Heart right ventricle (tissue), 16 donors: Measurements from ENCODE around the gene KRT1. TPM values are rescaled to one million over a fixed set of nuclear protein-coding genes. Genes with fewer than 3 reads are reported as not detected.

Experiments used
- ATAC-seq, 8 donors: fragments of 200-7000 bp; cut with Tn5 transposase; one replicate each; pipeline ENCODE4 v1.9.1; 2020; ENCODE audit warnings: mild to moderate bottlenecking in 8 of 8, moderate library complexity in 8 of 8, moderate number of reproducible peaks in 1 of 8
- DNase-seq, 2 donors: peaks; one replicate each; pipeline ENCODE4 v3.0.0-alpha.2; 2020
- H3K27ac ChIP-seq, 10 donors: fragments of 200-600 bp; sonication (generic) in 2 of 10; one replicate each; pipeline versions ENCODE4 v1.5.0 to v1.8.0; 2020 to 2022; ENCODE audit warnings: mild to moderate bottlenecking in 3 of 10
- H3K27me3 ChIP-seq, 7 donors: fragments of 200-600 bp; one replicate each; pipeline ENCODE4 v1.8.0; 2021 to 2022; ENCODE audit warnings: mild to moderate bottlenecking in 2 of 7
- H3K36me3 ChIP-seq, 9 donors: fragments of 200-600 bp; sonication (generic) in 1 of 9; one replicate each; pipeline versions ENCODE4 v1.5.0 to v1.8.0; 2020 to 2022; ENCODE audit warnings: mild to moderate bottlenecking in 2 of 9
- H3K4me1 ChIP-seq, 9 donors: fragments of 200-600 bp; sonication (generic) in 1 of 9; one replicate each; pipeline versions ENCODE4 v1.5.0 to v1.8.0; 2020 to 2022; ENCODE audit warnings: mild to moderate bottlenecking in 4 of 9
- H3K4me3 ChIP-seq, 10 donors: fragments of 200-600 bp; sonication (generic) in 2 of 10; one replicate each; pipeline versions ENCODE4 v1.5.0 to v1.8.0; 2020 to 2022; ENCODE audit warnings: mild to moderate bottlenecking in 7 of 10, moderate library complexity in 2 of 10
- H3K9me3 ChIP-seq, 11 donors: fragments of 200-600 bp in 10 of 11; sonication (generic) in 2 of 11; one replicate each; pipeline versions ENCODE4 v1.5.0 to v1.8.0; 2013 to 2022; ENCODE audit warnings: mild to moderate bottlenecking in 2 of 11, control low read depth in 1 of 11, moderate library complexity in 1 of 11
- CTCF ChIP-seq, 9 donors: fragments of 200-600 bp; sonication (generic) in 2 of 9; IDR thresholded peaks; one replicate each; pipeline versions ENCODE4 v1.5.0 to v1.8.0; 2021 to 2022; ENCODE audit warnings: antibody characterized with exemption in 9 of 9, mild to moderate bottlenecking in 5 of 9, moderate library complexity in 1 of 9
- WGBS, 2 donors: extraction: QIAGEN DNeasy Blood & Tissue Kit; methylation state at CpG; one replicate each; pipeline ENCODE4 v1.1.7; 2013; ENCODE audit warnings: inconsistent platforms in 1 of 2; 5-methylcytosine and 5-hydroxymethylcytosine counted together
- intact Hi-C, 10 donors: fragments of 100-400 bp; cut with DNase I; formaldehyde crosslinking; loops; one replicate each; pipeline versions ENCODE4 v1.11.1 to v1.14.2; 2022
- polyA plus RNA-seq, 2 donors: library from polyadenylated mRNA; stranded (reverse); fragments of 200-250 nt; gene quantifications; one replicate each; pipeline ENCODE4 v1.2.3, GENCODE V29; 2013
- total RNA-seq, 10 donors: library from RNA; stranded (reverse); fragmentation: NEBNext Ultra II Directional in 3 of 10; extraction: Animal tissue kit (Norgen Biotek cat#: 25700) in 3 of 10; gene quantifications; one replicate each; pipeline versions ENCODE4 v1.2.1 to v1.2.4, GENCODE V29; 2021 to 2023
- donor health status: Arrhythmogenic right ventricular cardiomyopathy.
- donor health status: ischemic (EF 13 %, LVEDD 7.1; RV severe dilation, severe dysfunction).
- donor health status: healthy with polysubstance abuse.
- donor health status: DM: no; HTN: yes; CAD: no.
- donor health status: DM: no; HTN: no; CAD: no.
- donor health status: ischemic (EF 25% LVEDD 6.9; RV normal size, moderate dysfunction).
- donor health status: ischemic (EF 25% LVEDD 5.7; RV mildly dilated, moderate dysfunction).
- donor health status: healthy.
- donor health status: DM: yes; HTN: yes; CAD: no.
- donor health status: Ischemic cardiomyopathy.
- donor health status: ischemic (EF 35%, LVEDD 5.7; RV mildly dilated, moderate dysfunction).
- donor health status: nonischemic (EF 11% LVEDD 7.7; RV severe dilation, severe dysfunction).
- donor health status: DM: yes; HTN: yes; CAD: no.
- donor health status: PGD.
- donor health status: ischemic (EF 29% LVEDD 5.4; RV normal size, mild dysfunction).
- donor health status: nonischemic (EF 23%, LVEDD 6.1; RV moderate dilation, normal function).

Gene KRT1
- total and polyA plus RNA-seq, 12 donors = not detected

GRCh38 chr12:52696588-52696987 lies 16.4 kb upstream of the KRT1 start:
- H3K36me3 ChIP-seq = no peaks in the 10 kb centered on the region
- H3K27me3 ChIP-seq = peaks cover 0 to 46% (median 23%) of the 10 kb centered on the region in 7 donors
- TF ChIP-seq CTCF (IDR thresholded peaks at IDR 0.05) = no peak
- H3K4me1 ChIP-seq = peaks cover 0 to 24% (median 13%) of the 10 kb centered on the region in 9 donors
- no peaks in the 10 kb centered on the region for H3K9me3 ChIP-seq
- WGBS, 2 donors = 76 to 84% methylated on average over 3 of the region's 3 CpGs
- H3K27ac ChIP-seq = no peak overlapping the region
- no peak for ATAC-seq
- DNase-seq = no peak
- intact Hi-C loops = no loop called here
- H3K4me3 ChIP-seq = no peak overlapping the region

GRCh38 chr12:52695039-52695438 lies 14.8 kb upstream of the KRT1 start:
- H3K36me3 ChIP-seq = no peaks in the 10 kb centered on the region
- H3K4me3 ChIP-seq = no peak overlapping the region
- WGBS, 2 donors = 80 to 87% methylated on average over 3 of the region's 3 CpGs
- no peak overlapping the region for H3K27ac ChIP-seq
- TF ChIP-seq CTCF (IDR thresholded peaks at IDR 0.05) = no peak
- peaks cover 0 to 61% (median 39%) of the 10 kb centered on the region in 7 donors for H3K27me3 ChIP-seq
- no peak for DNase-seq
- no peaks in the 10 kb centered on the region for H3K9me3 ChIP-seq
- no peak for ATAC-seq
- H3K4me1 ChIP-seq = peaks cover 0 to 28% (median 20%) of the 10 kb centered on the region in 9 donors
- intact Hi-C loops = no loop called here

DNA sequence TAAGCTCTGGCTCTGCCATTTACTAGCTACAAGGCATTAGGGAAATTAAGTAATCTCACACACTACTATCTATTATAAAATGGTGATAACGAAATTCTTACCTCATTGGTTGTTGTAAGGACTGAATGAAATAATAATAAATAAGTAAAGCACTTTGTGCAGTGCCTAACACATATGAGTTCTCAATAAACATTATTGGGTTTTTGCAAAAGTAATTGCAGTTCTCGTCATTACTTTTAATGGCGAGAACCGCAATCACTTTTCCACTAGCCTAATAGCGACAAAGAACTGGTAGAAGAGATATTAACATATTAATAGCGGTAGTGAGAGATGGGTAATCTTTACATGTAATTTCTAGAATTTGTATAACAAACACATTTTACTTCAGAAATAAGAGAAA lies 13.9 kb upstream of the KRT1 start:
- TF ChIP-seq CTCF (IDR thresholded peaks at IDR 0.05) = no peak
- Histone ChIP-seq H3K27ac (no peak overlapping the region), H3K4me3 (no peak overlapping the region), H3K27me3 (peaks cover 0 to 69% (median 46%) of the 10 kb centered on the region in 7 donors), H3K36me3 (no peaks in the 10 kb centered on the region), H3K4me1 (peaks cover 0 to 19% (median 13%) of the 10 kb centered on the region in 9 donors), H3K9me3 (no peaks in the 10 kb centered on the region)
- intact Hi-C loops = no loop called here
- no peak for ATAC-seq
- 81 to 91% methylated on average over 6 of the region's 6 CpGs for WGBS, 2 donors
- DNase-seq = no peak

DNA sequence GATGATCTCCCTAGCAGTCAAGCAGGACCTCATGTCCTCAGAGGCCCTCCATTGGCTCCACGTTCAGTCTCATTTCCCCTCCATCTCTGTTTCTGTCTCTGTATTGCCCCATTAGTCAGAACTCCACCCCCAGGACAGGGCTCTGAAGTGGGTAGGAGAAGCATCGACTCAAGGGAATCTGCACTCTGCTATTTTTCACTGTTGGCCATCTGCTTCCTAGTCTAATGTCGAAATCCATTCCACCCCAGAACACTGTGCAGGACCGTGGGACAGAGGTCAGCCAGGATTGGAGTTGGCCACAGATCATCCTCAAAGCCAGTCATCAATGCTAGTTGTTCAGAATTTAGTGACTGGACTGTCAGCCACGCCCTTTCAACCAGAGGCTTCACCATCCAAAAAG lies 13.1 kb upstream of the KRT1 start:
- ATAC-seq = no peak

More for the DNA sequence above, 13.1 kb upstream of the KRT1 start:
- no peaks in the 10 kb centered on the region for H3K9me3 ChIP-seq
- intact Hi-C loops = no loop called here
- H3K4me3 ChIP-seq = no peak overlapping the region
- H3K27ac ChIP-seq = no peak overlapping the region
- no peak for DNase-seq
- H3K4me1 ChIP-seq = peaks cover 0 to 12% (median 9%) of the 10 kb centered on the region in 9 donors
- TF ChIP-seq CTCF (IDR thresholded peaks at IDR 0.05) = no peak
- WGBS, 2 donors = 71 to 83% methylated on average over 5 of the region's 5 CpGs
- peaks cover 0 to 77% (median 53%) of the 10 kb centered on the region in 7 donors for H3K27me3 ChIP-seq
- no peaks in the 10 kb centered on the region for H3K36me3 ChIP-seq
